IPS-NIHi11 (cell line): Measurements from ENCODE around the gene PRELP.
"Not testable (repeated sequence)": the region's sequence is repeated elsewhere in the genome, so short reads cannot be mapped to it uniquely, and the experiment has no call there.

Experiments
- DNase-seq: peaks from one replicate; pipeline ENCODE4 v3.0.0; 2012; ENCODE audit warnings: mixed read lengths, low spot score

The PRELP gene

DNA sequence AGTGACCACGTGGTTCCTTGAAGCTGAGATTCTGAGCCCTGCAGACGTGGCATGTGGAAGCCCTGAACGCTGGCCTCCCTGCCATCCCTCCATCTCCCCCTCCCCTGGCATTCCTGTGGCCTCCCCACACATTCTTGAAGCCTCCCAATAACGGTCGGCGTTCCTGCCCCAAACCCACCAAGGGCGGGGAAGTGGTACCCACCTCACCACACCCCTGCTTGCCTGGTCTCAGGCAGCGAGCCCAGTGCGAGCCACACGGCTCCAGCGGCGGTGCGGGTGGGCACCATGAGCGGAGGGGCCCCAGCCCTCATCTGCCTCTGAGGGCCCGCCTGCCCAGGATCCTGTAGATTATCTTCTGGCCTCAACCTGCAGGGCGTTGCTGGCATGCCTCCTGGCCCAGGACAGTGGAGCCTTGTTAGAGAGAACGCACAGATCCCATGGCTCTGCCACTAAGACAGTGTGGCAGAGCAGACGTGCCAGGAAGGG lies 20.6 kb upstream of the PRELP start:
- no peak for DNase-seq

DNA sequence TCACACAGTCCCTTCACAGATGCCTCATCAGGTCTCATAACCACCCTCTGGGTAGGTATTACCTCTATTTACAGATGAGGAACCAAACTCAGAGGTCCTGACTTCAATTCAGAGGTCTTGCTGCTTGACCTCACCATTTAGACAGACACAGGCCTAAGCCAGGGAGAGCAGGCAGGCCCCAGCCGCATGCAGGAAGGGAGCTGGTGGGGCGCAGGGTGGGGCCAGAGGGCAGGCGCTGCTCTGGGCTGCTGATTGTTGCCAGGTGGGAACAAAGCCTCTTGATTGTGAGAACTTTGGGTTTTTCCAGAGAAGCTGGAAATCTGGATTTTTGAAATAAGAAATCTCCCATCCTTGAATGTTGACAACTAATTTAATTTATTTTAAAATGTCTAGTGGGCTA lies 19.9 kb upstream of the PRELP start:
- DNase-seq = no peak

DNA sequence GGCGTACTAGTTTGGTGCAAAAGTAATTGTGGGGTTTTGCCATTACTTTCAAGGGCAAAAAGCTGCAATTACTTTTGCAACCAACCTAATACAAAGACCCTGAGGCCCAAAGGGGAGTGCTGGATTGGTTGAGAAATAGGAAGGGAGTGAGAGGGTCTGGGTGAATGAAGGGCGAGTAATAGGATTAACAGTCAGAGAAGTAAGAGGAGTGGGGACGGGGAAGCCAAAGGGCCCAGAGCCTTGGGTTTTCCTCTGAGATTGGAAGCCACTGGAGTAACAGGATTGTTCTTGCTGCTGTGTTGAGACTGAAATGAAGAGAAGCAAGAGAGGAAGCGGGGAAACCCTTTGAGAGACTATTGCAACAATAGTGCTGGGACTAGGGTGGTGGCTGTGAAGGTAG lies 19.0 kb upstream of the PRELP start:
- no peak for DNase-seq

DNA sequence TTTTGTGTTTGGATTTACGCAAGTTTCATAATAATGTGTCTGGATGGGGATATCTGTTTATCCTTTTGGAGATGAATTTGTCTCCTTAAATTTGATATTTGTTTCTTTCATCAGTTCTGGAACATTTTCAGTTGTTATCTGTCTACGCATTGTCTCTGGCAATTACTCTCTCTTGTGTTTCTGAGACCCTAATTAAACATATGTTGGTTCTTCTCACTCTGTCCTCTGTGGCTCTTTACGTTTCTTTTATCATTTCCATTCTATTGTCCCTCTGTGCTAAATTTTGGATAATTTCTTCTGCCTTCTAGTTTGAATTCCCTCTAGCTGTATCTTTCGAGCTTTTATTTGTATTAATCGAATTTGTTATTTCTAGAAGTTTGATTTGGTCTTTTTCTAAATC lies 17.5 kb upstream of the PRELP start:
- DNase-seq = no peak

DNA sequence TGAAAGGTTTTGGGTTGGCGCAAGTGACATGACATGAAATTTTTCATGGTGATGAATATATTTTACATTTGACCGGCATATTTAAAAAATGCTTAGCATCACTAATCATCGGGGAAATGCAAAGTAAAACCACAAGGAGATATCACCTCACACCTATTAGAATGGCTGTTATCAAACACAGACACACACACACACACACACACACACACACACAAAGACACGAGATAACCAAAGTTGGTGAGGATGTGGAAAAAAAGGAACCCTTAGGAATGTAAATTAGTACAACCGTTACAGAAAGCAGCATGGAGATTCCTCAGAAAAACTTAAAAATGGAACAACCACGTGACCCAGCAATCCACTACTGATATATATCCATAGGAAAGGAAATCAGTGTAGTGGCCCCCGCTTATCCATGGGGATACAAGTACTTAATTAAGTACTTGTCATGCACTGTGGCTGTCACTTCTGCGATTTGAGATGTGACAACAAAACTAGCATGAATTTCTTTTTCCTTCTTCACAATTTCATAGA lies 15.9 kb upstream of the PRELP start:
- DNase-seq = no peak

DNA sequence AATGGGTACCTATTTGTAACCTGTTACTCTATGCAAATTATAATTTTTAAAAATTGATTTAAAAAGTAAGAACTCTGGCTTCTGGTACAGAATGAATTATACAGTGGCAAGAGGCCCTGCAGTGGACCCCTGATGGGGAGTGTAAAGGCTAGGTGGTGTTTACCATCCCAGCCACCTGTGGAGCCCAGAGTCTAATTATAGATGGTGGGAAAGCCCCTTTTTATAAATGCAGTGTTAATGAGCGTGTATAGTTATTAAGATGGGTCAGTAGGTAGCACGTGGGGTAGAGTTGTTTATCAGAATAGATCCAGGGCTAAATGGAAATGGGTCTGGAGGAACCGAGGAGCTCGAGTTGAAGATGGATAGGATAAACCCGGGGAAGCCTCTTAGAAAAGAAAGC lies 13.9 kb upstream of the PRELP start:
- no peak for DNase-seq

DNA sequence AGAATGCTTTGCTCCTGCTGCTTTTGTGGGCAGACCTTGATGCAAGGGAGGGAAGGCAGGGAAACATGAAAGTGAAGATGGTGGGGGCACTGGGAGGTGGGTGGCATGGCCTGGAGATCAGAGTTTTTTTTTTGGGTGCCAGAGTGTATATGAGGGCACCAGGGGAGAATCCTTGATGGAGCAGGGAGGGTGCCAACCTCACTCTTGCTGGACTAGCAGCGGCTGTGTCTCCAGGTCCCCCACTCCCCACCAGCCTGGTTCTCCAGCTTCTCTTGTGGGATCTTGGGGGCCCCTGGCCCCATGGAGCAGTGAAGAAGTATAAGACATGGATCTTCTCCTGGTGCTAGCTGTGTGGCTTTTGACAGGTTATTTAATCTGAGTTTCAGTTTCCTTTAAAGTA lies 13.5 kb upstream of the PRELP start:
- no peak for DNase-seq

DNA sequence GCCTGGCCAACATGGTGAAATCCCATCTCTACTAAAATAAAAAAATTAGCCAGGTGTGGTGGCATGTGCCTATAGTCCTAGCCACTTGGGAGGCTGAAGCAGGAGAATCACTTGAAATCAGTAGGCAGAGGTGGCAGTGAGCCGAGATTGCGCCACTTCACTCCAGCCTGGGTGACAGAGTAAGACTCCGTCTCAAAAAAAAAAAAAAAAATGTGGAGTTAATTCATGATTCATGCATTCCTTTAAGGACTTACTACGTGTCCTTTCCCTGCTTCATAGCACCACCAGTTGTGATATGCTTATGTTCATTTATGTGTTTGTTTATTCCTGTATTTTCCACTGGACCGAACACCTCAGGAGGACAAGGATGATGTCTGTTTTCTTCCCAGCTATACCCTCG lies 12.7 kb upstream of the PRELP start:
- DNase-seq = no peak

DNA sequence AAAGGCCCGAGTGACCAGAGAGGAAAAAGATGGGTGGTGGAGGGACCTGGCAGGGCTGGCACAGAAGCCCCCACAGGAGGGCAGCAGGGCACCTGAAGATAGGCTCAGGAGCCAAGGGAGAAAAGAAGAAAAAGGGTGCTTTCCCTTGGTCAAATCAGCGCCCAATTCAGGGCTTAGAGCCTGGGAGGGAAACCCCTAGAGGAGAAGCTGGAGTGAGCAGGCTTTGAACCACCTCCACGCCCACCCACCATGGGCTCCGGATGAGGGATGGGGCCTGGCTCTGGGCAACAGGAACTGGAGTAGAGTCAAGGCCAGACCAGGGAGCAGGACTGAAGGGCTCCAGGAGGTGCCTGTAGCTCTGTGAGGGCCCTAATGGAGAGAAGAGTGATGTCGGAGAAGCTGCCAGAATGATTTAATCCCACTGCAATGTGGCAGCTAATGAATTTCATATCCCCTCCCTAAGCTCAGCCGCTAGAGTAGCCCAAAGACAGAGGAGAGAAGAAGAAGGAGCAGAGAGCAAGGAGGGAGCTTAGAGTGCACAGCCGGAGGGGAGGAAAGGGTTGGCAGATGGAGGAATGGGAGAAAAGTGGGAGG lies 12.0 kb upstream of the PRELP start:
- DNase-seq = no peak

DNA sequence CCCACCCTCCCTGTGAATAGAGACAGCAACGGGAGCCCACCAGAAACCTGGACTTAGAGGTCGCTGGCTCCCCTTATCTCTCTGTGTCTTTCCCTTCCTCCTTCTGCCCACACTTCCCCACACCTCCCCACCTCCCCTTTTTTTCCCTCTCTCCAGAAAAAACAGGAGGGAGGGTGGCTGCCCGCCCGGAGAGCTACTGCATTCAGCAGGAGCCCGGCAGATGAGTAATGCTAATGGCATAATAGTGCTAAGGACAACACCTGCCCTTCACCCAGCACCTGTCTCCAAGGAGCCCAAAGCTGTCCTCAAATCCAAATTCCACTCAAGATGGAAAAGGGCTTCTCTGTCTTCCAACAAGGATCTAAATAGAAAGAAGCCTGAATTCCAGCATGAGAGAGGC lies 11.4 kb upstream of the PRELP start:
- DNase-seq = no peak

DNA sequence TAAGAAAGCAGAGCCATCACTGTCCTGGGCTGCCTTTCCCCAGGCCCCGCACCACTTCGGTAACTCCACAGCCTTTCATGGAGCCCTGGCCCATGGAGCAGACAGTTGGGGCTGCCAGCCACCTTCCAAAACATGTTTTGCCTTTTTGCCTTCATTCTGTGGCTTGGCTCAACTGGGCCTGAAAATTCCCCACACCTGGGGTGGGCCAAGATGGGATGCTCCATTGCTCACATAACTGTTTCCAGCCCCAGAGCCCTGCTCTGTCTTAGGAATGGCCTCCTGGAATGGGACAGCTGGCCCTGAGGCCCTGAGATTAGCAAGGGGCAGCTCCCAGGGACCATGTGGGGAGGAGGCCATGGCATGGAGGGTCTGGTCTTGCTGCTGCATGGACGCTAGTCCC lies 10.9 kb upstream of the PRELP start:
- DNase-seq = no peak

DNA sequence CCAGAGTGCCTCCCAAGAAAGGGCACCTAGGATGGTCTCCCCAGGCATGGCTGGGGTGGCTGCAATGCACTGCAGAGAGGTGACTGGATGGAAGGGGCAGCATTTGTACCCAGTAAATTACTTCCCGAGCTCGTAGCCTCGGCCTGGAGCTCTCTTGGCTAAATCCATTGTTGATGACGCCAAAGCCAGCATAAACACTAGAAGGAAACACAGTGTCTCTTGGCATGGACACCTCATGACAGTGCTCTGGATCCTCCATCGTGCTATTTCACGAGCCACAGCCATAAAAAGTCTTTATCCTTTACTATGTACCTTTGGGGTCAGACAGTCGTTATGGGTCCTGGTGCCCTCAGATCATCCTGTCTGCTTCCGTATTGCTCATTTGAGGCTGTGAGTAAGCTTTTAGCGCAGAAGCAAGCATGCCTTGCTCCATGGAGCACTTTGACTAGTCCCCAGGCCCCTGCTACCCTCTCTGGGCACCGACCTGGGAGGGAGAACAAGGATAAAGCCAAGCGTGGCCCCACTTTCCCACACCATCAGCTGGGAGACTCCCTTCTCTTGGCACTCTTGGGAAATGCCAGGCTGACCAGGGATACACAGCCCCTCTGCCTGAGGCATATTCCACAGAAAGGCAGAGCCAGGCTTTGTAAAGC lies 10.3 kb upstream of the PRELP start:
- no peak for DNase-seq

DNA sequence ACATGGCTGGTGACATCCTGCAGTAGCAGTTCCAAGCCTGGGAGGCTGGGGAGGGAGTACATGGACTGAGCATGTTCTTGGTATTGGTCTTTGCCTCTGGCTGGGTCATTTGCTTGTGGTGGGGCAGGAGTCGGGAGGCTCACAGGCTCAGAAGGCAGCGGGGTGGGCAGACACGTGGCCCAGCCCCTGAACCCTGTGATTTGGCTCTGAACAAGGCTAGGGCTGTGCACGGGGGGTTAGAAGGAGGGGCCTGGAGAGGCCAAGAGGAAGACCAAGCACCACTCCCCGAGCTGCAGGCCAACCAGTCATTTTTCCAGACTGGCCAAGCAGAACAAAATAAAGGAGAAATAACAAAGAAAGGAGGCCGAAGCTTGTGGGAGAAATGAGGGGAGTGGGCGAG lies 9.7 kb upstream of the PRELP start:
- peak; percentile 55 for DNase-seq

DNA sequence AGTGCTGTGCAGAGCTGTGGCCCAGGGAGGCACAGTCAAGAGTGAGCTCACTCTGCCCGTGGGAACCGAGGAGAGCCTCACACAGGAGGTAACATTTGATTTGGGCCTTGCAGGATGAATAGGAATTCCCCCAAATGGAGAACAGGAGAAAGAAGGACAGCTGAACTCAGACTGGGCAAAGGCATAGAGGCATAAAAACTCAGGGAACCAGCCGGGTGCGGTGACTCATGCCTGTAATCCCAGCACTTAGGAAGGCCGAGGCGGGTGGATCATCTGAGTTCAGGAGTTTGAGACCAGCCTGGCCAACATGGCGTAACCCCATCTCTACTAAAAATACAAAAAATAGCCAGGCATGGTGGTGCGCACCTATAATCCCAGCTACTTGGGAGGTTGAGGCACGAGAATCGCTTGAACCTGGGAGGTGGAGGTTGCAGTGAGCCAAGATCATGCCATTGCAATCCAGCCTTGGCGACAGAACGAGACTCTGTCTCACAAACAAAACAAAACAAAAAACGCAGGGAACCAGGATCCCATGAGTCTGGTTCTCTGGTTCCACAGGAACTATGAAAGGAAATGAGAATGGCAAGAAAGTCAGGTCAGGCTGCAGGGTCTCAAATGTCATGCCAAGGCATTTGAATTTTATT lies 8.6 kb upstream of the PRELP start:
- DNase-seq = not testable (repeated sequence)

DNA sequence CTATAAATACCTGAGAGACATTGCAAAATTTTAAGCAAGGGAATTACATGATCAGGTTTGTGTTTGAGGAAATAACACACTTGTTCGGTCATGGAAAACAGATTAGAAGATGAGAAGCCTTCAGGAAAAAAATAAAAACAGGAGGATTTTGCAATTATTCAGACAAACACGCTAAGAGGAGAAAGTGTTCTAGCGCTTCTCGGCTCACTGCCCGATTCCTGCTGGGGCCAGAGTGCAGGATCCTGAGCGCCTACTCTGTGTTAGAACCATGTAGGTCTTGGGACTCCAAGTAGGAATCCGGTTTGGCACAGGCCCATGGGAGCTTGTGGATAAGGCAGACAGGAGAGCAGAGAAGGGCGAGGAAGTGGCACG lies 8.1 kb upstream of the PRELP start:
- no peak for DNase-seq

DNA sequence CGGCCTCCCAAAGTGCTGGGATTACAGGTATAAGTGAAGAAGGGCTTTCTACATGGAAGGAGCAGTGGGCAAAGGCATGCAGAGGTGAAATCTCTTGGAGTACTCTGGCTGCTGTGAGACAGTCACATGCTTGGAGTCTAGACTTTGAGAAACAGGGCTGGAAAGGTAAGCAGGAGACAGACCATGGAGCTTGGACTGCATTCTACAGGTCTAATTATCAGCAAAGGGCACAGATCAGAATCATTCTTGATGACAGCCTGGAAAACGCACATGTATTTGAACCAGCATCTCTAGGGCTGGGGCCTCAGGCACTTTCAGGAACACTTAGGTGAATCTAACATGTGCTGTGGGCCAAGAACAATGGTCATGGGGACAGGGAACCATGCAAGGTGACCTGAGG lies 7.3 kb upstream of the PRELP start:
- no peak for DNase-seq

DNA sequence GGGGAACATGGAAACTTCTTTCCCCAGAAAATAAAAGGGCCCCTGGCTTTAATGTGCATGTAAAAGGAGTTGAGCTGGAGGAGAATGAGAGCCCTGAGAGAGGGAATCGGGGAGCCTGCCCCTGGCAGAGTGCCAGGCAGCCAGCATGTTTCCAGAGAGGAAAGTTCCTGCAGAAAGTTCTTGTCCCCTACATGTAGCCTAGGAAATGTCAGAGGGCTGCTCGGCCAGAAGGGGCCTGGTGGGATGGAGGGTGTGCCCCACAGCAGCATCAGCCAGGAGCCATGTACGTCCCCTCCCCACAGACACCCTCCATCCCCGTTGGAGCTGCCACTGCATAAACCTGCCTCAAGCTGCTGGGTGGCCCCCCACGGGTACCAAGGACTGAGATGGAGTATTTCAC lies 5.4 kb upstream of the PRELP start:
- no peak for DNase-seq

DNA sequence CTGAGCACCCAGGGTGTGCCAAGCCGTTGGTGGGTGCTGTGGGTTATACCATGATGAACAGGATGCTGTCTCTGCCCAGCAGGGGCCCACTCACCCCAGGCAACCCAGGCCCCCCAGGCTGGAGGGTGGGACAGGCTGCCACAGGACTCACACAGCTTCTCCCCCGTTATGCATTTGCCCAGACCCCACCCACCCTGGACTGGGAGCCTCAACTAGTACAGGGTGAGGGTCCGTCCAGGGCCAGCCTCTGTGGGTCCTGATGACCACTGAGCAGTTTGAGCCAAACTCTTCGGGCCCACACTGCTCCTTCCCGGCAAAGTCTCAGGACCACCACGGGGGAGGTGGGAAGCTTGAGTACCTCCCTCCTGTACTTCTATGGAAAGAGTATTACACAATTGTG lies 3.8 kb upstream of the PRELP start:
- no peak for DNase-seq

DNA sequence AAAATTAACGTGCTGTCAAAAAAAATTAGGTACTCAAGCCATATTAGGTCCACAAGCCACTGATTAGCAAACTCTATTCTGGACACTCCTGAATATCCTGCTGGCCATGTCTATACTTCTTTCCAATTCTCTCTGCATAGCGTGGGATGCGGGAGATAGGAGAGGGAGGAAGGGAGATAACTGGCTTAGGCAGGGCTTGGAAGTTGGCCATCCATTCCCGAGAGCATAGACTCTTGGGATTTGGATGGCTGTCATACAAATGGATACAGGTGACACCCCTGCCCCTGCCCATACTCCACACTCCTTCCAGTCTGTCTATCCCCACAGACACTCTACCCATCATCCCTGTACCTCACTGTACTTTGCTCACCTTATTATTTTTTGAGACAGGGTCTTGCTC lies 2.3 kb upstream of the PRELP start:
- DNase-seq = no peak

DNA sequence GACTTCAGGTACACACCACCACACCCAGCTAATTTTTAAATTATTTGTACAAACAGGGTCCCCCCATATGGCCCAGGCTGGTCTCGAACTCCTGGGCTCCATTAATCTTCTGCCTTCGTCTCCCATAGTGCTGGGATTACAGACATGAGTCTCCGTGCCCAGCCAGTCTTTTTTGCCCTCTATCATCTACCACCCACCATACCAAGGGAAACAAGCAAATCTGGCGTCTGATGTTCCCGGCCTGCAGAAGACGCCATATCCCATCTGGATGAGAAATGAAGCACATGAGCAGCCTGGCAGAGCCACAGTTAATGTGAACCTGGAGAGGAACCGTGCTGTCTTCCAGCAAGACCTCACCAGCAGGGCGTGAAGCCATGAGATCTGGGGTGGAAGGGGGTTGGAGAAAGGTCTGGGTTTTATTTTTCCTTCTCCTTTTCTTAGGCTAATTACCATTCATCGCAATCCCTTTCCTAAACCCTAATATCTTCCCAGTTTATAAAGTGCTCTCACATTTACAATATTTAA lies 1.8 kb upstream of the PRELP start:
- no peak for DNase-seq

DNA sequence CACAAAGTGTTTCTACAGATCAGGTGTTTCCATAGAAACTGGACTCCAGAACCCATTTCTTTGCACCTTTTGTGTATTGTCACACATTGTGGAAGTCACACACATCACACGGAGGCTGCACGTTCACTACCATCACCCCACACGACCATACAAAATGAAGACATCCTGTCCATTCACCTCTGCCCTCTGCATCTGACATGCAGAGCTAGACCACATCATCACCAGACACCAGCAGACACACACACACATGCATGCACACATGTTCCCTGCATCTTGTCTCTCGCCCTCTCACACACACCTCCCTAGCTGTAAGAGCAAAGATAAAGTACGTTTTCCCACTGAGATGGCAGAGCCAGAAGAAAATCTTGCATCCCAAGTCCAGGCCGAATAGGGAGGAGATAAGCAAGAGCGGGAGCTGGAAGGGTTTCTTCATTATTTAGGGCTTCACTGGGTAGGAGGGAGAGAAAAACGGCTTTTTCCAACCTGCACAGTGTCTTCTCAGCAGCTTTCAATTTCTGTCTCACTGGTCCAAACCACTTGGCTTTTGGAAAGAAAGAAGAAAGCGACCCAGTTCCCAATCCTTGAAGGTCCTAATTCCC lies 709 bp downstream of the PRELP start:
- DNase-seq = no peak

DNA sequence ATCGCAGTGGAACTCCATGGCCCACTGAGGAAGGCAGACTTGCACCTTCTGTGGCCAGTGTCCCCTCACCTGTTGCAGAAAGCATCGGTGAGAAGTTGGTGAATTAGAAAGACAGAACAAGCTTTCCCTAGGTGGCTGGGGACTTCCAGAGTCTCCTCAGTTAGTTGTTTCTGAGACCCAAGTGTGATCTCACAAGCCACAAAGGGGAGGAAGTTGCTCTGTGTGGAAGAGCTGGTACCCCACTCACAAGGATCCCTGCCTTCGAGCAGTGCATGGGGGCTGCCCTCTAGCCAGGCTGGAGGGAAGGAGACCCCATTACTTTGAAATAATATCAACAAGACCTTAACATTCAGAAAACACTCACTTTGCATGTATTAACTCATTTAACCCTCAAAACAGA lies 2.1 kb downstream of the PRELP start:
- DNase-seq = no peak

DNA sequence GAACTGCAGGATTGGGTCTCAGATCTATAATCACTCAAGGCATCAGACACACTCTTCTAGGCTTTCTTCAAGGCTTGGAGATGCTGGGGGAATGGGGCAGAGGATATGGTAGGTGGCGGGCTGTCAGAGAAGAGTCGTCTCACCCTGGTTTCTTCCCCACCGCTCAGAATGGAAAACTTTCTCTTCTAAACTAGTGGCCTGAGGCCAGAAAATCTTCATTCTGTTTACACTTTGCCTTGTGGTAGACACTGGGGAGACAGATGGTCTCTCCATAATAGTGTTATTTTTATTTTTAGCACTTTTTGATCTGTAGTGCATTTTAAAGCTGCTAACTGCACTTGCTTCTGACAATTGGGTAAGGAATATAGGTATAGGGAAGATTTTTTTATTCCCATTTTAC lies 2.6 kb downstream of the PRELP start:
- DNase-seq = no peak
